T-helper 2 cell (primary cell): ENCODE measurements around the gene FOXF1.
A peak's percentile ranks its signal among the peaks of the same experiment; 100 is the strongest.

Experiments used
- DNase-seq, 5 experiments: peaks; one replicate each; pipeline versions ENCODE4 v3.0.0 to v3.0.0-alpha.2; 2012 to 2022
- total RNA-seq, 2 donors: gene quantifications; one replicate each; lab custom pipeline; 2026; lab: John Stamatoyannopoulos, UW

The FOXF1 gene
- 0 to 0.20 reads per million in 2 donors for total RNA-seq

DNA sequence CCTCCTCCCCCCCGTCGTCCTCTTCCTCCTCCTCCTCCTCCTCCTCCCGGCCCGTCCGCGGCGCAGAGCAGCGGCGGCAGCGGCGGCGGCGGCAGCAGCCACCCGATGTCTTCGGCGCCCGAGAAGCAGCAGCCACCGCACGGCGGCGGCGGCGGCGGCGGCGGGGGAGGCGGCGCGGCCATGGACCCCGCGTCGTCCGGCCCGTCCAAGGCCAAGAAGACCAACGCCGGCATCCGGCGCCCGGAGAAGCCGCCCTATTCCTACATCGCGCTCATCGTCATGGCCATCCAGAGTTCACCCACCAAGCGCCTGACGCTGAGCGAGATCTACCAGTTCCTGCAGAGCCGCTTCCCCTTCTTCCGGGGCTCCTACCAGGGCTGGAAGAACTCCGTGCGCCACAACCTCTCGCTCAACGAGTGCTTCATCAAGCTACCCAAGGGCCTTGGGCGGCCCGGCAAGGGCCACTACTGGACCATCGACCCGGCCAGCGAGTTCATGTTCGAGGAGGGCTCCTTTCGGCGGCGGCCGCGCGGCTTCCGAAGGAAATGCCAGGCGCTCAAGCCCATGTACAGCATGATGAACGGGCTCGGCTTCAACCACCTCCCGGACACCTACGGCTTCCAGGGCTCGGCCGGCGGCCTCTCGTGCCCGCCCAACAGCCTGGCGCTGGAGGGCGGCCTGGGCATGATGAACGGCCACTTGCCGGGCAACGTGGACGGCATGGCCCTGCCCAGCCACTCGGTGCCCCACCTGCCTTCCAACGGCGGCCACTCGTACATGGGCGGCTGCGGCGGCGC, at the start of gene FOXF1:
Gene FOXF1 (plus strand): TSS at position 63 of the 797 bp plus-strand sequence. CDS start 43 bp downstream, at position 106.
- DNase-seq, result peak in 1 of 5 experiments; percentile 41

DNA sequence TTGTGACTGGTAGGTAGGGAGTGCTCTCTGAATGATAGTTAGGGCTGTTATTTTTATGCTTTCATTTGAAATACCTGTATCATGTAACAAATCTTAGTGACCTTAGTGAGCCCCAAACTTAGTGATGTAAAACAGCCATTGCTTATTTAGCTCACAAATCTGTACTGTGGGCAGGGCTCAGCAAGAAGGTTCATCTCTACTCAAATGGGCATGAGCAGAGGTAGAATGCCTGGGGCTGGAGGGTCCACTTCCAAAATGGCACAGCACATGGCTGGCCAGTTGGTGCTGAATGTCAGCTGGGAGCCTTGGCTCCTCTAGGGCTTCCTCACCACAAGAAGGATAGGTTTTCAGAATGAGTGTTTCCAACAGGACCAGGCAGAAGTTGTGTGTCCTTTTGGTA, 49.3 kb upstream of the FOXF1 start:
- DNase-seq, result no peak

DNA sequence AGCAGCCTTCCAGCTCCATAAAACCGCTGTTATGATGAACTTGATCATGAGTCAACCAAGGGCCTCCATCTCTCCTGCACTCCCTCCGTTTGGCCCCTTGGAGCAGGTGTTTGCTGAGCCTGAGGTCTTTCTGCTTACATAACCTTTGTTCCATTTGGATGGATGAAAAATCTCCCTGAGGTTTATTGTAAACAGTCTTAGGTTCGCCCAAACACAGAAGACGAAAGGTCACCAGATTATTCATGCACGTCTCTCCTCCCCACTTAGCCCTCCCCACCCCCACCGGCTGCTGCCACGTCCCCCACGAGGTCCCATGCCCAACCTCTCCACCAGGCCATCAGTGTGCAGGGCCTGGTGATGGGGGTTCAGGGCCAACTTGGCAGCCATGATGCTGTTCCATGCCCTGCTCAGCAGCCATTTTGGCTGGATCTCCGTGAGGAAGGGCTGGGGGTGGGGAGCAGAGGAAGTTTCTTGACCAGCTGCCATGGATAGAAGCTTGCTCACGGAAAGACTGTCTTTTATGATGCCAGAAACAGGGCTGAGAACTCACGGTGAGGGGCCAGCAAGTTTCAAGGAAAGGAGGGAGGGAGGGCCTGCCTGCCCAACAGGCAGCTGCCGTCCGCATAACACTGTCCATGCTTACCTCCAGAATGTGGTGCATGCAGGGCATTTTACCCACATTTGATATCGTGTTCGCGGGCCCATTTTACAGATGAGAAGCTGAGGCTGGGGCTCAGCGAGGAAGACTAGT, 47.8 kb upstream of the FOXF1 start:
- no peak for DNase-seq

DNA sequence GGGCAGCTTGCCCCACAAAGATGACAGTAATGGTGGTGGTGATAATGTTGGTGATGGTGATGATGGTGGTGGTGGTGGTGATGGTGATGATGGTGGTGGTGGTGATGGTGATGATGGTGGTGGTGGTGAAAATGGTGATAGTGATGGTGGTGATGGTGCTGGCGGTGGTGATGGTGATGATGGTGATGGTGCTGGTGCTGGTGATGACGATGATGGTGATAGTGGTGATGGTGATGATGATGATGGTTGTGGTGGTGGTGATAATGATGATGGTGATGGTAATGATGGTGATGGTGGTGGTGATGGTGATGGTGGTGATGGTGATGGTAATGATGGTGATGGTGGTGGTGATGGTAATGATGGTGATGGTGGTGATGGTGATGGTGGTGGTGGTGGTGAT, 46.3 kb upstream of the FOXF1 start:
- DNase-seq, result no peak

DNA sequence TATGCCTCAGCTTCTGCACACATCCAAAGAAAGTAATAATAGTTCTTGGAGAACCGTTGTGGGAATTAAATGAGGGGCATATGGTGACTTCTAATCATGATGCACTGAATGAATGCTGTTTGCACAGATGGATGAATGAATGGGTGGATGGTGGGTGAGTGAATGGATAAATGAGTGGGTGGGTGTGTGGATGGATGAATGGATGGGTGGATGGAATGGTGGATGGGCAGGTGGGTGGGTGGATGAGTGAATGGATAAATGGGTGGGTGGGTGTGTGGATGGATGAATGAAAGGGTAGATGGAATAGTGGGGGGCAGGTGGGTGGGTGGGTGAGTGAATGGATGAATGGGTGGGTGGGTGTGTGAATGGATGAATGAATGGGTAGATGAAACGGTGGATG, 44.9 kb upstream of the FOXF1 start:
- DNase-seq, result no peak

DNA sequence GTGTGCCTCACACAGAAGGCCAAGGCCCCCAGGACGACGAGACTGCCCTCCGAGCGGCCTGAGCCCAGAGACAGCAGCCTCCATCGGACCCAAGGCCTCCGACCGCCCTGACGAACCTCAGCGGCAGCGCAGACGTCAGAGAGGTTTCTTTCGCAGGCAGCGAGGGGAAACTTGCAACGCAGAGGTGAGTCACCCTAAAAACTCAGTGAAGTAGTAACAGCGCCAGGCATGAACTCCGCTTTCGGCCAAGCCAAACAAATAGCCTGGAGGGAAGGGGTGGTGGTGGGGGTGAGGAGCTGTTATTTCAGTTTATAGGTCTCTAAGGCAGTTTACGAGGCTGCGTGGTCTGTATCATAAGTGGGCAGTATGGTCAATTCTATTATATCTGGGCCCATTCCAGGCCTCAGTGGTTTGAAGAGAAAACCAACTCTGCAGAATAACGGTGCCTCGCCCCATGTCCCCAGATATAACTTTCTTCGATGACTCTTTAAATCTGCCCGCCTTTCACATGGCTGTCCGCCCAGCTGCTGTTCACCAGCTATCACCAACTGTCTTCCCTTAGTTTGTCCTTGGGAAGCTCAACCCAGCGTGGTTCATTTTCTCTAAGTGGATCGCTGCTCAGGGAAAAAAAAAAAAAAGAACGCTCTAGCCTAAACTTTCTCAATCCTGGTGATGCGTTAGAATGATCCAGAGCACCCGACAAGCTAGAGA, 43.5 kb upstream of the FOXF1 start:
- DNase-seq, result no peak

DNA sequence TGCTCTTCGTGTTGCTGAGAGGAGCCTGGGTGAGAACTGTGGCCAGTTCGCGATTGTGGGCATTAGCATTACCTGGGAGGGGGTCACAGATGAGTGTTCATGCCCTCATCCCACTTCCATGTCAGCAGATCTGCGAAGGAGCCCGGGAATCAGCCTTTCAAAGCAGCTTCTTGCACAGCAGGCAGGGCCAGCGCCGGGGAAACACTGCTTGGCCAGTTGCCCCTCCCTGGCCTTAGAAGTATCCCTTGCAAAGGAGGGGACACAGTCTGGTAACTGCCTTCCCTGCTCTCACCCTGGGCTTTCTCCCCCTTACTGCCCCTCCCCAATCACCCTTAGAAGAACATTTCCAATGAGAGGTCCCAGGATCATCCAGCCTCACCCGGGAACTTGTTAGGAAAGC, 42.8 kb upstream of the FOXF1 start:
- DNase-seq, result no peak

DNA sequence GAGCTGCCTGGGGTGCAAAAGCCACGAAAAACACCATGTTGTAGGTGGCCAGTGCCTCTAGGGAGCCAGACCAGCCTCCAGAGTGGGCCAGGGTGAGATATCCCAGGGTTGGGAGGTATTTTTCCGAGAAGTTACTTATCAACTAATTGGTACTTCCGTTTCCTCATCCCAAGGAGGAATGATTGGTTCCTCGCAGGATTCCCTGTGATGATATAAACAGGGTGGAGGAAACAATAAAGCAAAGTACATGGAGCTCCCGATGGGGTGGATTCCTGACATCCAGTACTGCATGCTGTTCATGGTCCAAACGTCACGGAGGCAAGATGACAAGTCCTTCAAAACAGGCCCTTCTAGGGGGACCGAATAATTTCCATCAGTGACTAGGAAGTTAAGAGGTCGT, 39.4 kb upstream of the FOXF1 start:
- no peak for DNase-seq

DNA sequence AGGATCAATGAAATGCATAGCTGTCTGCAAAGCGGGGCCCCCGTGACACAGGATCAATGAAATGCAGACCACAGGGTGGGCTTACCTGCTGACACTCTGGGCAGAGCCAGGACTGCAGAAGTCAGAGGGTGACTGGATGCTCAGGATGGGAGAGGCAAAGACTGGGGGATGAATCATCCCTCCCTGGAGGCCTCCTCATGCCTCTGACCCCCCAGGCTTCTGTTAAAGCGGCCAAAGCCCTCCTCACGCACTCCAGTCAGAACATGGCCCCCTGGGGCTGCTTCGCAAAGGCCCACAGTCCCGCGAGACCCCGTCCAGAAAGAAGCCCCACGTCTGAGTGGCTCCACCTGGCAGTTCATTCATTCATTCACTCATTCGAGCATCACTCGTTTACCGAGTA, 38.4 kb upstream of the FOXF1 start:
- DNase-seq, result no peak

DNA sequence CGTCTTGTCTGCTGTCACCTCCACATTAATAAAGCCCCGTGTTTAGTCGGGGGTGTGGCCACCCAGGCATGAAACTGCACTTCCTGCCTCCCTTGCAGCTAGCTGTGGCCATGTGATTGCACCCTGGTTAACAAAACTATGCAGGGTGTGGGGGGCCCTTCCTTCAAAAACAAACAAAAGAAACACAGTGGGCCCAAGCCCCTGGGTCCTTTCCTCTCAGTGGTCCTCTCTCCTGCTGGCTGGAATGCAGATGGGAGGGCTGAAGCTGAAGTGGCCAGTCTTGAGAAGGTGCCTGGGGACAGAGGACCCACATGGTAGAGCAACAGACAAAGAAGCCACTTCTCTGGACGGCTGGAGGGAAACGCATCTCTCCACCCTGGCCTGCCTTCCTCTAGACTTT, 38.0 kb upstream of the FOXF1 start:
- DNase-seq, result no peak

DNA sequence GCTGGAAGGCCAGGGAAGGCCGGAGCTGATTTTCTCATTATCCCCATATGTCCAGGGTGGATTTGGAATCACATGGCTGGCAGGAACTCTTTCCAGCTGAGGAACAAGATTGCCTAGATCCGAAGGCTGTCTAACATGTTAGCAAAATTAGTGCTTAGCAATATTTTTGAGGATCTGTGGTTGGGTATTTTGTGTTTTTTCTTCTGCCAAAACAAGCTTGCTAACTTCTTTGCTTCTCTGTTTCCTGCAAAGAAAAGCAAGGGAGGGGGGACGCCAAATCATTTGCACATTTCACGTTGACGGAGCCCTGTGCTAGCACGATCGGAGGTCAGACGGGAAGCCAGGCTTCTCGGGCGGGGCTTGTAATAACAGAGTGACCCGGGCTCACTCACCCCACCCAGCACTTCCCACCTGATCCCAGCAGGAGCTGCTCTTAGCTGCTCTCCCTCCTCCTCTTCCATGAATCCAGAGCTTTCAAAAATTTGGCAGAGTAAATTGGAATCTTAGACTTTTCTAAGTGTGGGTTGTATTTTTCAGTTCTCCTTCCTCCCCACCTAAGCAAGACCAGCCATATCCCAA, 33.3 kb upstream of the FOXF1 start:
- DNase-seq, result no peak

DNA sequence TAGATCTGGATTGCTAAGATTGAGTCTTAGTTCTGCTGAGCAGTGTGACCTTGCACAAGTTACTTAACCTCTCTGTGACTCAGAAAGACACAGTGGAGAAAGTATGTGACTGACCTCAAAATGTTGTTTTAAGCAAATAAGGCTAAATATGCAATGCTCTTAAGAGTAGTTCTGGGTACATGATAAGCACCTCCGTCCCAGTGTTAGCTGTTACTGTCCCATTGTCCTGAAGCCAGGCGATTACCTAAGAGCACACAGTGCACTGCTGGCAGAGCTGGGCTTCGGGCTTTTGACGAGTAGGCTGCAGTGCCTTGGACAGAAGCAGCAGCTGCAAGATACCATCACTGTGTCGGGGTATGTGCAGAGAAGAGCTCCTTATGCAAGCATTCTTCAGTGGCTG, 32.7 kb upstream of the FOXF1 start:
- no peak for DNase-seq

DNA sequence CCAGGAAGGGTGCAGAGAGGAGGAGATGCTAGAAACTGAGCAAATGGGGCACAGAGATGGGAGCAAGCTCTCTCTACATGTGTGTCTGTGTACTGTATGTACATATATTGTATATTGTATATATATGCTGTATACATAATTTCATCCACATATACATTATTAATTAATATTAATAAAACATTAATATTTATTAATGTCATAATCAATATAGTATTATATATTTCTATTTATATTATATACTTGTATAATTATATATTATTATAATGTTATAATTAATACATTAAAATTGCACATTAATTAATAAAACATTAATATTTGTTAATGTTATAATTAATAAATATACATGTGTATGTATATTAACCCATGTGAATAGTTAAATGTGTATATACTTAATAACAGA, 31.5 kb upstream of the FOXF1 start:
- DNase-seq, result no peak

DNA sequence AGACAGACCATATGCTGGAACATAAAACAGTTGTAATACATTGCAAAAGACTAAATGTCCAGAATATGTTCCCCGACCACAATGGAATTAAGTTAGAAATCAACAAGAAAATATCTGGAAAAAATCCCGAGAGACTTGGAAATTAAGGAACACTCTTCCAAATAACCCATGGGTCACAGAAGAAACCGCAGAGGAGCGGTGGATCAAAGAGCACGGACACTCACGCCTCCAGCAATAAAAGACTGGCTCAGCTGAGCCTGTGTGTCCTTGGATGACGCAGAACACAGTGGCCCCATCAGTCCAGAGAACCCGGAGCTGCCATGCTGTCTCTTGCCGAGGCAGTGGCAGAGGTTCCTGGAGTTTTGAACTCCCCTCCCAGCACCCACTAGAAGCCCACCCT, 30.9 kb upstream of the FOXF1 start:
- DNase-seq, result no peak

DNA sequence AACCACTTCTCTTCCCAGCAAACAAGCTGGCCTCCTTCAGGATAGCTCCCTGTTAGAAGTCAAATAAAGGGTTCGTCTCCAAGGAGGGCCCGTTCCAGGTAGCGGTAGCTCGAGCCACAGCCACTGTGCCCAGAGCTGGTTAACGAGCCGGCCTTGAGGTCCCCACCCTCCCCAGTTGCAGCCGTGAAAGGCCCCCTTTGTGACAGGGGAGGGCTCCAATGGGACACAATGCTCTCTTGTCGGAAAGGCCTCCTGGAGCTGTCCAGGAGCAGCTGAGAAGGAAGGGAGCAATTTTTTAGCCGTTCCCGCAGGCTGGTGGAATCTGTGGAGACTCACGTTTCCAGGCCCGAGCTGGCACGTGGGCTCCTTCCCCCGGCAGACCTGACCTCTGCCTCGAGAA, 29.9 kb upstream of the FOXF1 start:
- no peak for DNase-seq

DNA sequence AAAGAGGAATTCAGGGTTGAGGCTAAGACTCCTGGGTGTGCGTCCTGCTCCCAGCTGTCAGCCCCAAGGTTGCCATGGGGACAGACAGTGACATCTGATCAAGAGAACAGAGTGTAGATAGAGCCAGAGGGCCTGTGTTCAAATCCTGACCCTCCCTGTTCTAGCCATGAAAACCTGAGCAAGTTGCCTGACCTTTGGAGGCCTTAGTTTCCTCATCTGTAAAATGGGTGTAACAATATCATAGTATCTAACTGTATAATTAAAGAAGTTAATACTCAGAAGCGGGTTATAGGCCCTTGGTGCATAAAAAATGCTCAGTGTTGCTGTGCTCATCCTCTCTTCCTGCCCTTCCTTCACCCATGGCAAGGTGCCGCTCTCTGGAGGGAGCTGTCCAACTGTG, 28.7 kb upstream of the FOXF1 start:
- no peak for DNase-seq

DNA sequence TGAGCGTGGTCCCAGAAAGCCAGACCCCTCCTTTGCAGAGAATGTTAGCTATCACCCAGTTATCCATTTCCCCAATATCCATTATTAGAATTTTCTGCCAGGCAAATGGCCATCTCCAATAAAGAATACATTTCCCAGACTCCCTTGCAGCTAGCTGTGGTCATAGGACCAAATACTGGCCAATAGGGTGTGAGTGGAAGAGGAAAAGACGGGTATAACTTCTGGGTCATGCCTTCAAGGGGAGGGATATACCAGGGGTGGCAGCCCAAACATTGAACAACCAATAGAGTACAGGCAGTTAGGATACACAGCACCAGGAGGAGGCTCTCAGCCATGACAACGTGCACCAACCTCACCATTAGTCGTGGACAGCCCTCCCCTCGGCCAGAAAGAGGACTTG, 26.1 kb upstream of the FOXF1 start:
- no peak for DNase-seq

DNA sequence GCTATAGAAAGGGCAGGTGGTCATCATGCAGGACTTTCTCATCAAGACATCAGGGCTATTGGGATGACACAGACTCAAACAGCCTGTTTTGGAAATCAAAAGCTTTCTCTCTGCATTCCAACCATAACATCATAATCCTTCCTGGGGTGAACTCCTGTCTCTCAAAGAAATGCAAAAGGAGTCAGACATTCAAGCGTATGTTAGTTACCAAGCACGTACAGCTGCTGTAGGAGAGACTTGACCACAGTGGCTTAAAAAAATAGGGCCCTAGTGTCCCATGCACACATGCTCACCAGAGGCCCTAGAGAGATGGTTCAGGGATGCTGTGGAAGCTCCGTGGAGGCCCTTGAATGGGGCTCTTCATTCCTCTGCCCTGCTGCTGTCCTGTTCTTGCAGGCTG, 24.6 kb upstream of the FOXF1 start:
- no peak for DNase-seq

DNA sequence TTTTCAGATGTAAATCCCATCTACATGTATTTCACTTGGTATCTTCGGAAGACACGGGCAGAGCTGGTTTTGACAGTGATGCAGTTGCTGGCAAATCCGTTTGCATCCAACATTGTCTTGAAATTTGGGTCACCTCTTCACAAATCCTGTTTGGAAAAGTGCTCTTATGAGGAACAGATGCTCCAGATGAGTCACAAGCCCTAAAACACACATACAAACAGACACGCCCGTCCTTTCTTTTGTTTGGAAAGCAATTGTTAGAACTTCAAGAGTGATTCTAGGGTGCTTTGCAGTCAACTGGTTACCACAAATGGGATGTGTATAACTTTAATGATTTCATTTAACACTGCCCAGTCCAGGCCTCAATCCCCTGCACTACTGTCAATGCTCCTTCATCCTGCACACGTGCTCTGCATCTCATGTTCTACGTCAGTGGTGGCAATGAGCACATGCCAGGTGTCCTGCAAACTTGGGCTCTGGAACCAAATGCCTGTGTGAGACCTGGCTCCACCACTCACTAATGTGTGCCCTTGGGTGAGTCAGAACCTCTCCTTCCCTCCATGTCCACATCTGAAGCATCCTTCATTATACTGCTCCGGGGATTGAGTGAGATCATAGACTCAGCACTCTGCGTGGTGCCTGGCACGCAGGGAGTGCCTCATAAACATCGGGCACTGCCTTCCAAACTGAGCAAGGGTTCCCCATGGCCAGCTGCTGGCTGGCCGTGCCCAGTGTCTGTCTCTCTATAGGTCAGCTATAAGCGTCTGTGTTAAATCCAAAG, 19.3 kb upstream of the FOXF1 start:
- DNase-seq, result no peak

DNA sequence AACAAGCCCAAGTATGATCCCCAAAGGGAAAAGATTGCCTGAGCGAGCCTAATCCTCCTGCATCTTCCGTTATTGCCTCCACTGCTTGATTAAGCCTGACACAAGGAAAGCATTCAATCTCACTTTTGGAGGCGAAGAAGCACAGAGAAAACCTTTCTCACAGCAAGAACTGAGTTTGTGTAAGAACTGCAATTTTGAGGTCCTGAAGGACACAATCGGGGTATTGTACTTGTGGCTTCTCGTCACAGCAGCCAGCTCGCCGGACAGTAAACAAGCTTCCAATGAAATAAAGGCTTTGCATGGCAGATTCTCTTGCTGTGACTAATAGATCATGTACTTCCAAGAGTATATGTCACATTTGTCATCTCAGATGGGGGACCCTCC, 18.7 kb upstream of the FOXF1 start:
- DNase-seq, result no peak

DNA sequence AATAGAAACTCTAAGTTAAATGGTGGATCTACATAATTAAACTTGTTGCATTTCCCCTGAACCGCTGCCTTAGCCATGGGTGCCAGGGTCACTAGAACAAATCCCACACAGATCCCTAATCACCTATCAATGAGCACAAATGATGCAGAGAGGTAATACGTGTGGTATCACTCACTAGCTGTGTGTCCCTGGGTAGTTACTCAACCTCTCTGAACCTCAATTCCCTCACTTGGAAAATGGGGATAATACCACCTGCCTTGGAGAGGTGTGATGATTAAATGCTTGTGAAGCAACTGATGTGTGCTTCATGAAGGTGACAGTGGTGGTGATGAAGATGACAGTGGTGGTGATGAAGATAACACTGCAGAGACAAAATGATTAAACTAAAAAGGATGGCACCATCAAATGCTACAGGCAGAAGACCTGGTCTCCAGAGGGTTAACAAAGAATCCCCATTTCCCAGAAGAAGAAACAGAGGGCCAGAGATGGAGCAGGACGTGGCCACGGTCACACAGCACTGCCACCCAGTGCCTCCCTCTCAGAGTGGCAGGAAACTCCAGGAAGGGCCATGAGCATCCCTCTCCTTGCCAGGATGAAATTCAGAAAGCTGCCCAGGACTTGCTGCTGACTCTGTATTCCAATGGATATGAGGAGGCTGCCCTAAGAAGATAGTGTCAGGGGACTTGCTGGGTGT, 17.9 kb upstream of the FOXF1 start:
- DNase-seq, result no peak
